A549 (cell line): Measurements from ENCODE around the gene ESYT3.

Experiments
- CHD2 ChIP-seq: fragments of 150-350 bp; IDR thresholded peaks from 2 replicates; pipeline ENCODE4 v1.6.1; 2014; ENCODE audit warnings: low read length; ENCODE audit not compliant: partially characterized antibody
- EP300 ChIP-seq, 2 experiments: fragments of >200 bp; sonication (Bioruptor Twin); formaldehyde crosslinking; IDR thresholded peaks; 2 replicates in 1 of 2; 3 replicates in 1 of 2; pipeline ENCODE4 v1.6.1; 2016 to 2017
- GATA3 ChIP-seq: IDR thresholded peaks from 2 replicates; pipeline ENCODE4 v1.6.1; 2012; ENCODE audit warnings: borderline replicate concordance
- POLR2A ChIP-seq: IDR thresholded peaks from 2 replicates; pipeline ENCODE4 v1.6.1; 2012; ENCODE audit warnings: mild to moderate bottlenecking, low read length
- POLR2AphosphoS2 ChIP-seq: conservative IDR thresholded peaks from 2 replicates; pipeline ENCODE4 v1.6.1; 2012; ENCODE audit warnings: low read length, improper control_type of control experiment, inconsistent platforms
- RAD21 ChIP-seq, 2 experiments: fragments of >200 bp in 1 of 2; sonication (Bioruptor Twin) in 1 of 2; formaldehyde crosslinking in 1 of 2; IDR thresholded peaks in 1 of 2; conservative IDR thresholded peaks in 1 of 2; 2 replicates in 1 of 2; 3 replicates in 1 of 2; pipeline ENCODE4 v1.6.1; 2012 to 2018; ENCODE audit warnings: inconsistent platforms in 1 of 2
- RFX5 ChIP-seq: fragments of 450-650 bp; IDR thresholded peaks from 2 replicates; pipeline ENCODE4 v1.7.1; 2014; ENCODE audit warnings: antibody characterized with exemption, mild to moderate bottlenecking, moderate library complexity
- RNF2 ChIP-seq: fragments of 200-600 bp; sonication (generic); IDR thresholded peaks from 2 replicates; pipeline ENCODE4 v1.6.1; 2016; ENCODE audit warnings: low read depth, mild to moderate bottlenecking, antibody characterized with exemption, moderate library complexity, borderline replicate concordance
- SMC3 ChIP-seq: fragments of >200 bp; sonication (Bioruptor Twin); formaldehyde crosslinking; IDR thresholded peaks from 3 replicates; pipeline ENCODE4 v1.6.1; 2018; ENCODE audit warnings: inconsistent platforms
- TF ChIP-seq, protein P1 (sequence below): fragments of >200 bp; sonication (Bioruptor Twin); formaldehyde crosslinking; IDR thresholded peaks from 3 replicates; pipeline ENCODE4 v1.5.1; 2016
- TF ChIP-seq, protein P2 (sequence below): fragments of 200-600 bp; sonication (generic); IDR thresholded peaks from 2 replicates; pipeline ENCODE4 v1.6.1; 2016; ENCODE audit warnings: antibody characterized with exemption, mild to moderate bottlenecking, moderate library complexity
- TF ChIP-seq, protein P3 (sequence below): fragments of 150-350 bp; IDR thresholded peaks from 2 replicates; pipeline ENCODE4 v1.6.1; 2014; ENCODE audit warnings: low read depth, mild to moderate bottlenecking, low read length

DNA sequence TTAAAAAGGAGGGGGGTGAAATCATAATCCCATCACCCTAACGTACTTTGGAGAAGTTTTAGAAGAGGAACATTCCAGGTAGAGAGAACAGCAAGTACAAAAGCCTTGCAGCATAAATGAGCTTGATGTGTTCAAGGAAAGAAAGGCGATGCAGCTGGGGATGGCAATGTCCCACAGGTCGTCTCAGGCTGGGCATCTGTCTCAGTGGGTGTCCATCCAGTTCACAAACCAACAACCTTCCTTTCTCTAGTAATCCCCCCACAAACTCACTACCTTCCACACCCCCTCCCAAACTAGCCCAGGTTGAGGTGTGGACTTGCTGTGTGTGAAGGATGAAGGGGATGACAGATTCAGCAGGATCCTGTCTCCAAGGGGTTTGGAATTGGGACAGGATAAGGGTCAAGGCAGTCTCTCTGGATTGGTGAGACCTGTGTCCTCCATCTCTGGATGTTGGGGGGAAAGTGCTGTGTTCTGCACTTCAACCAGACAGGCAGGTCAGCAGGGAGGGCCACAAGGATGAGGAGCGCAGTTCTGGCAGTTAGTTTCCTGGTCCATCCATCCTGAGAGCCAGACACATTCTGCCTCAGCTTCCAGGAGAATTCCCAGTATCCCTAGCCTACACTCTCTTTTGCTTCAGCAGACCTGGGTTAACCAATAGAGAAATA, 1.7 kb upstream of the ESYT3 start:
- TF ChIP-seq, protein P1, sequence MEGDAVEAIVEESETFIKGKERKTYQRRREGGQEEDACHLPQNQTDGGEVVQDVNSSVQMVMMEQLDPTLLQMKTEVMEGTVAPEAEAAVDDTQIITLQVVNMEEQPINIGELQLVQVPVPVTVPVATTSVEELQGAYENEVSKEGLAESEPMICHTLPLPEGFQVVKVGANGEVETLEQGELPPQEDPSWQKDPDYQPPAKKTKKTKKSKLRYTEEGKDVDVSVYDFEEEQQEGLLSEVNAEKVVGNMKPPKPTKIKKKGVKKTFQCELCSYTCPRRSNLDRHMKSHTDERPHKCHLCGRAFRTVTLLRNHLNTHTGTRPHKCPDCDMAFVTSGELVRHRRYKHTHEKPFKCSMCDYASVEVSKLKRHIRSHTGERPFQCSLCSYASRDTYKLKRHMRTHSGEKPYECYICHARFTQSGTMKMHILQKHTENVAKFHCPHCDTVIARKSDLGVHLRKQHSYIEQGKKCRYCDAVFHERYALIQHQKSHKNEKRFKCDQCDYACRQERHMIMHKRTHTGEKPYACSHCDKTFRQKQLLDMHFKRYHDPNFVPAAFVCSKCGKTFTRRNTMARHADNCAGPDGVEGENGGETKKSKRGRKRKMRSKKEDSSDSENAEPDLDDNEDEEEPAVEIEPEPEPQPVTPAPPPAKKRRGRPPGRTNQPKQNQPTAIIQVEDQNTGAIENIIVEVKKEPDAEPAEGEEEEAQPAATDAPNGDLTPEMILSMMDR: no peak
- TF ChIP-seq POLR2A (no peak), RFX5 (no peak), SMC3 (no peak), GATA3 (no peak), CHD2 (no peak), RAD21 (conservative IDR thresholded peaks at IDR 0.05 in 1 of 2, IDR thresholded peaks at IDR 0.05 in 1 of 2) (no peak), POLR2AphosphoS2 (no peak), RNF2 (no peak), EP300 (IDR thresholded peaks at IDR 0.05) (no peak)
- TF ChIP-seq, protein P2, sequence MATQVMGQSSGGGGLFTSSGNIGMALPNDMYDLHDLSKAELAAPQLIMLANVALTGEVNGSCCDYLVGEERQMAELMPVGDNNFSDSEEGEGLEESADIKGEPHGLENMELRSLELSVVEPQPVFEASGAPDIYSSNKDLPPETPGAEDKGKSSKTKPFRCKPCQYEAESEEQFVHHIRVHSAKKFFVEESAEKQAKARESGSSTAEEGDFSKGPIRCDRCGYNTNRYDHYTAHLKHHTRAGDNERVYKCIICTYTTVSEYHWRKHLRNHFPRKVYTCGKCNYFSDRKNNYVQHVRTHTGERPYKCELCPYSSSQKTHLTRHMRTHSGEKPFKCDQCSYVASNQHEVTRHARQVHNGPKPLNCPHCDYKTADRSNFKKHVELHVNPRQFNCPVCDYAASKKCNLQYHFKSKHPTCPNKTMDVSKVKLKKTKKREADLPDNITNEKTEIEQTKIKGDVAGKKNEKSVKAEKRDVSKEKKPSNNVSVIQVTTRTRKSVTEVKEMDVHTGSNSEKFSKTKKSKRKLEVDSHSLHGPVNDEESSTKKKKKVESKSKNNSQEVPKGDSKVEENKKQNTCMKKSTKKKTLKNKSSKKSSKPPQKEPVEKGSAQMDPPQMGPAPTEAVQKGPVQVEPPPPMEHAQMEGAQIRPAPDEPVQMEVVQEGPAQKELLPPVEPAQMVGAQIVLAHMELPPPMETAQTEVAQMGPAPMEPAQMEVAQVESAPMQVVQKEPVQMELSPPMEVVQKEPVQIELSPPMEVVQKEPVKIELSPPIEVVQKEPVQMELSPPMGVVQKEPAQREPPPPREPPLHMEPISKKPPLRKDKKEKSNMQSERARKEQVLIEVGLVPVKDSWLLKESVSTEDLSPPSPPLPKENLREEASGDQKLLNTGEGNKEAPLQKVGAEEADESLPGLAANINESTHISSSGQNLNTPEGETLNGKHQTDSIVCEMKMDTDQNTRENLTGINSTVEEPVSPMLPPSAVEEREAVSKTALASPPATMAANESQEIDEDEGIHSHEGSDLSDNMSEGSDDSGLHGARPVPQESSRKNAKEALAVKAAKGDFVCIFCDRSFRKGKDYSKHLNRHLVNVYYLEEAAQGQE: no peak
- TF ChIP-seq, protein P3, sequence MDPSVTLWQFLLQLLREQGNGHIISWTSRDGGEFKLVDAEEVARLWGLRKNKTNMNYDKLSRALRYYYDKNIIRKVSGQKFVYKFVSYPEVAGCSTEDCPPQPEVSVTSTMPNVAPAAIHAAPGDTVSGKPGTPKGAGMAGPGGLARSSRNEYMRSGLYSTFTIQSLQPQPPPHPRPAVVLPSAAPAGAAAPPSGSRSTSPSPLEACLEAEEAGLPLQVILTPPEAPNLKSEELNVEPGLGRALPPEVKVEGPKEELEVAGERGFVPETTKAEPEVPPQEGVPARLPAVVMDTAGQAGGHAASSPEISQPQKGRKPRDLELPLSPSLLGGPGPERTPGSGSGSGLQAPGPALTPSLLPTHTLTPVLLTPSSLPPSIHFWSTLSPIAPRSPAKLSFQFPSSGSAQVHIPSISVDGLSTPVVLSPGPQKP: no peak
